HepG2 (cell line): ENCODE data around the gene MT1G. TPM values are rescaled to one million over a fixed set of nuclear protein-coding genes. Genes with fewer than 3 reads are reported as not detected.

ENCODE experiments used
- CCAR2 ChIP-seq: fragments of 200-400 bp; formaldehyde crosslinking; optimal IDR thresholded peaks from 2 replicates; pipeline ENCODE3; 2018; ENCODE audit warnings: low read depth, mild to moderate bottlenecking, low read length, moderate library complexity
- DNMT1 ChIP-seq: sonication (generic); formaldehyde crosslinking; IDR thresholded peaks from 2 replicates; pipeline ENCODE4 v1.5.1; 2020; ENCODE audit warnings: mild to moderate bottlenecking, missing genetic modification reagents
- FOXK1 ChIP-seq: sonication (generic); formaldehyde crosslinking; IDR thresholded peaks from 2 replicates; pipeline ENCODE4 v1.4.0; 2020; ENCODE audit warnings: low read depth, missing genetic modification reagents, borderline replicate concordance
- KDM2A ChIP-seq: sonication (generic); formaldehyde crosslinking; IDR thresholded peaks from 2 replicates; pipeline ENCODE4 v1.4.0; 2020; ENCODE audit warnings: low read depth, missing genetic modification reagents, borderline replicate concordance
- KLF16 ChIP-seq, 2 experiments: sonication (generic) in 1 of 2; formaldehyde crosslinking in 1 of 2; IDR thresholded peaks; 2 replicates each; pipeline versions ENCODE4 v1.6.1 to v1.8.0; 2016 to 2023; ENCODE audit warnings: missing genetic modification reagents in 2 of 2, missing compliant biosample characterization in 1 of 2
- MEF2D ChIP-seq: sonication (generic); formaldehyde crosslinking; IDR thresholded peaks from 2 replicates; pipeline ENCODE4 v1.5.1; 2020; ENCODE audit warnings: mild to moderate bottlenecking, missing genetic modification reagents
- PHF21A ChIP-seq: sonication (generic); formaldehyde crosslinking; IDR thresholded peaks from 2 replicates; pipeline ENCODE4 v1.5.0; 2020; ENCODE audit warnings: mild to moderate bottlenecking, missing genetic modification reagents
- POLR2AphosphoS5 ChIP-seq: IDR thresholded peaks from 2 replicates; pipeline ENCODE4 v1.6.1; 2012; ENCODE audit warnings: low read depth, low read length
- RBM22 ChIP-seq: fragments of 200-400 bp; formaldehyde crosslinking; optimal IDR thresholded peaks from 2 replicates; pipeline ENCODE3; 2017; ENCODE audit warnings: mild to moderate bottlenecking, low read length, moderate library complexity
- REL ChIP-seq: sonication (generic); formaldehyde crosslinking; conservative IDR thresholded peaks from 2 replicates; pipeline ENCODE4 v1.8.0; 2022; ENCODE audit warnings: mild to moderate bottlenecking, missing genetic modification reagents, moderate library complexity
- RFX3 ChIP-seq: IDR thresholded peaks from 2 replicates; pipeline ENCODE4 v1.6.1; 2016; ENCODE audit warnings: missing biosample characterization, missing genetic modification reagents
- SAFB2 ChIP-seq: sonication (generic); formaldehyde crosslinking; IDR thresholded peaks from 2 replicates; pipeline ENCODE4 v1.5.1; 2020; ENCODE audit warnings: missing genetic modification reagents, low read depth, mild to moderate bottlenecking, borderline replicate concordance
- SMAD9 ChIP-seq: sonication (generic); formaldehyde crosslinking; IDR thresholded peaks from 2 replicates; pipeline ENCODE4 v1.5.1; 2020; ENCODE audit warnings: mild to moderate bottlenecking, missing genetic modification reagents
- SNAI1 ChIP-seq: sonication (generic); formaldehyde crosslinking; IDR thresholded peaks from 2 replicates; pipeline ENCODE4 v1.5.0; 2020; ENCODE audit warnings: mild to moderate bottlenecking, missing genetic modification reagents, borderline replicate concordance
- SP4 ChIP-seq: sonication (generic); formaldehyde crosslinking; IDR thresholded peaks from 2 replicates; pipeline ENCODE4 v1.8.1; 2023; ENCODE audit warnings: mild to moderate bottlenecking, missing genetic modification reagents
- ZBTB42 ChIP-seq: sonication (generic); formaldehyde crosslinking; IDR thresholded peaks from 2 replicates; pipeline ENCODE4 v1.5.0; 2020; ENCODE audit warnings: mild to moderate bottlenecking, missing genetic modification reagents
- ZKSCAN8 ChIP-seq: IDR thresholded peaks from 2 replicates; pipeline ENCODE4 v1.6.1; 2016; ENCODE audit warnings: borderline replicate concordance, missing genetic modification reagents, missing compliant biosample characterization
- ZNF121 ChIP-seq: sonication (generic); formaldehyde crosslinking; IDR thresholded peaks from 2 replicates; pipeline ENCODE4 v1.5.0; 2020; ENCODE audit warnings: mild to moderate bottlenecking, missing genetic modification reagents
- ZNF891 ChIP-seq: sonication (generic); formaldehyde crosslinking; IDR thresholded peaks from 2 replicates; pipeline ENCODE4 v1.5.0; 2020; ENCODE audit warnings: mild to moderate bottlenecking, missing genetic modification reagents
- polyA plus RNA-seq, 8 experiments: library from polyadenylated mRNA; depleted of rRNA in 3 of 8; stranded (reverse) in 7 of 8; unstranded in 1 of 8; fragments of >200 nt; fragmentation: Illumina TruSeq in 4 of 8; extraction: Trizol in 4 of 8; gene quantifications; 2 replicates each; pipeline versions ENCODE4 v1.2.1 to v1.2.3, GENCODE V29; 2011 to 2016; ENCODE audit warnings: low read depth in 4 of 8, missing spikeins in 1 of 8, mixed read lengths in 1 of 8; ENCODE audit not compliant: insufficient read depth in 1 of 8
- total RNA-seq, 5 experiments: library from RNA; depleted of rRNA; stranded (reverse); fragments of >200 nt; fragmentation: Illumina TruSeq; extraction: Trizol; gene quantifications; 2 replicates each; pipeline ENCODE4 v1.2.3, GENCODE V29; 2016; ENCODE audit warnings: low read depth in 1 of 5
- TF ChIP-seq, protein P1 (sequence below): sonication (generic); formaldehyde crosslinking; IDR thresholded peaks from 2 replicates; pipeline ENCODE4 v1.5.0; 2020; ENCODE audit warnings: mild to moderate bottlenecking, missing genetic modification reagents, moderate library complexity
- TF ChIP-seq, protein P2 (sequence below): IDR thresholded peaks from 2 replicates; pipeline ENCODE4 v1.6.1; 2016; ENCODE audit warnings: low read depth
- TF ChIP-seq, protein P3 (sequence below): sonication (generic); formaldehyde crosslinking; IDR thresholded peaks from 2 replicates; pipeline ENCODE4 v1.9.0; 2022; ENCODE audit warnings: missing genetic modification reagents, mild to moderate bottlenecking, borderline replicate concordance
- TF ChIP-seq, protein P4 (sequence below): sonication (generic); formaldehyde crosslinking; IDR thresholded peaks from 2 replicates; pipeline ENCODE4 v1.5.0; 2020; ENCODE audit warnings: mild to moderate bottlenecking, missing genetic modification reagents

MT1G gene
- total and polyA plus RNA-seq, 2 of the 13 experiments (the other 11 are each of a cell fraction or from before 2014, with no cell fraction given), result 3.6 to 377 TPM

DNA sequence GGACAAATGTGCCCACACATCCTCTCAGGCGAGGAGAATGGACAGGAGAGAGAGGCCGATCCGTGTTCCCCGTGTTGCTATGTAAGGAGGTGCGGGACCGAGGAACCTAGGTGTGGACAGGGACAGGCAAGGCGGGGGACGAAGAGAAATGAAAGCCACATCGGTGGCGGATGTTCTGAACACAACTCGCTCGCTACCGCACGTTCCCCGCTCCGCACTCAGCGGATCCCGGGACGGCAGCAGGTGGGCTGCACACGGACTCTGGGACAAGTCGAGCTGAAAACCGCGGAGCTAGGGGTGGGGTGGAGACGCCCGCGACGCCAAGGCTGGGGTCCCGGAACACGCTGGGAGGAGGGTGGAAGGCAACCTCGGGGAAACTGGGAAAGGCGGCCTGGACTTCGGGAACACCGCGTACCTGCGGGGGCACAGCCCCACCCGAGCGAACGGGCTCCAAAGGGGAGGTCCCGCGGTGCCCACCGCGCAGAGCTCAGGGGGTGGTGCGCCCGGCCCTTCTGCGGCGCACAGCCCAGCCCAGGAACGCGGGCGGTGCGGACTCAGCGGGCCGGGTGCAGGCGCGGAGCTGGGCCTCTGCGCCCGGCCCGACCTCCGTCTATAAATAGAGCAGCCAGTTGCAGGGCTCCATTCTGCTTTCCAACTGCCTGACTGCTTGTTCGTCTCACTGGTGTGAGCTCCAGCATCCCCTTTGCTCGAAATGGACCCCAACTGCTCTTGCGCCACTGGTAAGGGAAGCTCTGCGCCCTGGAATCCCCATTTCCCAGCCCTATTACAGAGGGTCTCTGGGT lies 42.5 kb downstream of the MT1G start, which contains the start of gene MT1E (continued):
- TF ChIP-seq MEF2D (CRISPR knock-in tag) (peak; percentile 15; the same call in 1 of the 2 replicates), SNAI1 (CRISPR knock-in tag) (0 out of 2 replicates have a peak, but pooled peaks have one; percentile 1), POLR2AphosphoS5 (peak; percentile 77), SP4 (peak; percentile 54; the same call in 1 of the 2 replicates), FOXK1 (0 out of 2 replicates have a peak, but pooled peaks have one; percentile 29), KLF16 (CRISPR knock-in tag; IDR thresholded peaks at IDR 0.05) (peak in 1 of 2 experiments; percentile 47; a peak in 2 of 4 replicates), SMAD9 (CRISPR knock-in tag) (no peak), REL (CRISPR knock-in tag) (peak; percentile 26; the same call in 1 of the 2 replicates), PHF21A (CRISPR knock-in tag) (peak; percentile 41; the same call in 1 of the 2 replicates), ZBTB42 (CRISPR knock-in tag) (no peak), RFX3 (no peak), SAFB2 (CRISPR knock-in tag) (no peak), ZNF891 (CRISPR knock-in tag) (peak; percentile 84), ZNF121 (CRISPR knock-in tag) (no peak), CCAR2 (no peak), ZKSCAN8 (CRISPR knock-in tag) (peak; percentile 35; the same call in 1 of the 2 replicates), DNMT1 (CRISPR knock-in tag) (no peak), RBM22 (no peak), KDM2A (CRISPR knock-in tag) (peak; percentile 86; the same call in 1 of the 2 replicates)
- TF ChIP-seq, protein P1, sequence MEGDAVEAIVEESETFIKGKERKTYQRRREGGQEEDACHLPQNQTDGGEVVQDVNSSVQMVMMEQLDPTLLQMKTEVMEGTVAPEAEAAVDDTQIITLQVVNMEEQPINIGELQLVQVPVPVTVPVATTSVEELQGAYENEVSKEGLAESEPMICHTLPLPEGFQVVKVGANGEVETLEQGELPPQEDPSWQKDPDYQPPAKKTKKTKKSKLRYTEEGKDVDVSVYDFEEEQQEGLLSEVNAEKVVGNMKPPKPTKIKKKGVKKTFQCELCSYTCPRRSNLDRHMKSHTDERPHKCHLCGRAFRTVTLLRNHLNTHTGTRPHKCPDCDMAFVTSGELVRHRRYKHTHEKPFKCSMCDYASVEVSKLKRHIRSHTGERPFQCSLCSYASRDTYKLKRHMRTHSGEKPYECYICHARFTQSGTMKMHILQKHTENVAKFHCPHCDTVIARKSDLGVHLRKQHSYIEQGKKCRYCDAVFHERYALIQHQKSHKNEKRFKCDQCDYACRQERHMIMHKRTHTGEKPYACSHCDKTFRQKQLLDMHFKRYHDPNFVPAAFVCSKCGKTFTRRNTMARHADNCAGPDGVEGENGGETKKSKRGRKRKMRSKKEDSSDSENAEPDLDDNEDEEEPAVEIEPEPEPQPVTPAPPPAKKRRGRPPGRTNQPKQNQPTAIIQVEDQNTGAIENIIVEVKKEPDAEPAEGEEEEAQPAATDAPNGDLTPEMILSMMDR (CRISPR knock-in tag), result no peak
- TF ChIP-seq, protein P2, sequence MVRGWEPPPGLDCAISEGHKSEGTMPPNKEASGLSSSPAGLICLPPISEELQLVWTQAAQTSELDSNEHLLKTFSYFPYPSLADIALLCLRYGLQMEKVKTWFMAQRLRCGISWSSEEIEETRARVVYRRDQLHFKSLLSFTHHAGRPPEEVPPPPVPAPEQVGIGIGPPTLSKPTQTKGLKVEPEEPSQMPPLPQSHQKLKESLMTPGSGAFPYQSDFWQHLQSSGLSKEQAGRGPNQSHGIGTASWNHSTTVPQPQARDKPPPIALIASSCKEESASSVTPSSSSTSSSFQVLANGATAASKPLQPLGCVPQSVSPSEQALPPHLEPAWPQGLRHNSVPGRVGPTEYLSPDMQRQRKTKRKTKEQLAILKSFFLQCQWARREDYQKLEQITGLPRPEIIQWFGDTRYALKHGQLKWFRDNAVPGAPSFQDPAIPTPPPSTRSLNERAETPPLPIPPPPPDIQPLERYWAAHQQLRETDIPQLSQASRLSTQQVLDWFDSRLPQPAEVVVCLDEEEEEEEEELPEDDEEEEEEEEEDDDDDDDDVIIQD (CRISPR knock-in tag), result no peak
- TF ChIP-seq, protein P3, sequence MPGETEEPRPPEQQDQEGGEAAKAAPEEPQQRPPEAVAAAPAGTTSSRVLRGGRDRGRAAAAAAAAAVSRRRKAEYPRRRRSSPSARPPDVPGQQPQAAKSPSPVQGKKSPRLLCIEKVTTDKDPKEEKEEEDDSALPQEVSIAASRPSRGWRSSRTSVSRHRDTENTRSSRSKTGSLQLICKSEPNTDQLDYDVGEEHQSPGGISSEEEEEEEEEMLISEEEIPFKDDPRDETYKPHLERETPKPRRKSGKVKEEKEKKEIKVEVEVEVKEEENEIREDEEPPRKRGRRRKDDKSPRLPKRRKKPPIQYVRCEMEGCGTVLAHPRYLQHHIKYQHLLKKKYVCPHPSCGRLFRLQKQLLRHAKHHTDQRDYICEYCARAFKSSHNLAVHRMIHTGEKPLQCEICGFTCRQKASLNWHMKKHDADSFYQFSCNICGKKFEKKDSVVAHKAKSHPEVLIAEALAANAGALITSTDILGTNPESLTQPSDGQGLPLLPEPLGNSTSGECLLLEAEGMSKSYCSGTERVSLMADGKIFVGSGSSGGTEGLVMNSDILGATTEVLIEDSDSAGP, result peak; percentile 86
- TF ChIP-seq, protein P4, sequence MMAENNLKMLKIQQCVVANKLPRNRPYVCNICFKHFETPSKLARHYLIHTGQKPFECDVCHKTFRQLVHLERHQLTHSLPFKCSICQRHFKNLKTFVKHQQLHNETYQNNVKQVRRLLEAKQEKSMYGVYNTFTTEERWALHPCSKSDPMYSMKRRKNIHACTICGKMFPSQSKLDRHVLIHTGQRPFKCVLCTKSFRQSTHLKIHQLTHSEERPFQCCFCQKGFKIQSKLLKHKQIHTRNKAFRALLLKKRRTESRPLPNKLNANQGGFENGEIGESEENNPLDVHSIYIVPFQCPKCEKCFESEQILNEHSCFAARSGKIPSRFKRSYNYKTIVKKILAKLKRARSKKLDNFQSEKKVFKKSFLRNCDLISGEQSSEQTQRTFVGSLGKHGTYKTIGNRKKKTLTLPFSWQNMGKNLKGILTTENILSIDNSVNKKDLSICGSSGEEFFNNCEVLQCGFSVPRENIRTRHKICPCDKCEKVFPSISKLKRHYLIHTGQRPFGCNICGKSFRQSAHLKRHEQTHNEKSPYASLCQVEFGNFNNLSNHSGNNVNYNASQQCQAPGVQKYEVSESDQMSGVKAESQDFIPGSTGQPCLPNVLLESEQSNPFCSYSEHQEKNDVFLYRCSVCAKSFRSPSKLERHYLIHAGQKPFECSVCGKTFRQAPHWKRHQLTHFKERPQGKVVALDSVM (CRISPR knock-in tag), result peak; percentile 44; the same call in 1 of the 2 replicates
